Measurements from ENCODE around the gene ADRB2. TPM values are rescaled to one million over a fixed set of nuclear protein-coding genes. Genes with fewer than 3 reads are reported as not detected.

Gene ADRB2
- total RNA-seq, 1 donor from 2014 or later = not detected

- H3K27ac Mint-ChIP-seq (ENCODE audit: unreplicated experiment) = no peak overlapping the region
- TF ChIP-seq, protein P1, sequence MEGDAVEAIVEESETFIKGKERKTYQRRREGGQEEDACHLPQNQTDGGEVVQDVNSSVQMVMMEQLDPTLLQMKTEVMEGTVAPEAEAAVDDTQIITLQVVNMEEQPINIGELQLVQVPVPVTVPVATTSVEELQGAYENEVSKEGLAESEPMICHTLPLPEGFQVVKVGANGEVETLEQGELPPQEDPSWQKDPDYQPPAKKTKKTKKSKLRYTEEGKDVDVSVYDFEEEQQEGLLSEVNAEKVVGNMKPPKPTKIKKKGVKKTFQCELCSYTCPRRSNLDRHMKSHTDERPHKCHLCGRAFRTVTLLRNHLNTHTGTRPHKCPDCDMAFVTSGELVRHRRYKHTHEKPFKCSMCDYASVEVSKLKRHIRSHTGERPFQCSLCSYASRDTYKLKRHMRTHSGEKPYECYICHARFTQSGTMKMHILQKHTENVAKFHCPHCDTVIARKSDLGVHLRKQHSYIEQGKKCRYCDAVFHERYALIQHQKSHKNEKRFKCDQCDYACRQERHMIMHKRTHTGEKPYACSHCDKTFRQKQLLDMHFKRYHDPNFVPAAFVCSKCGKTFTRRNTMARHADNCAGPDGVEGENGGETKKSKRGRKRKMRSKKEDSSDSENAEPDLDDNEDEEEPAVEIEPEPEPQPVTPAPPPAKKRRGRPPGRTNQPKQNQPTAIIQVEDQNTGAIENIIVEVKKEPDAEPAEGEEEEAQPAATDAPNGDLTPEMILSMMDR (IDR thresholded peaks at IDR 0.05; ENCODE audit: partially characterized antibody, unreplicated experiment) = no peak
- H3K9me3 Mint-ChIP-seq (ENCODE audit: unreplicated experiment) = no peaks in the 10 kb centered on the region
- no peak overlapping the region for H3K4me3 Mint-ChIP-seq (ENCODE audit: unreplicated experiment)
- H3K36me3 Mint-ChIP-seq (ENCODE audit: unreplicated experiment) = no peaks in the 10 kb centered on the region
- DNase-seq = no peak
- no peaks in the 10 kb centered on the region for H3K4me1 Mint-ChIP-seq (ENCODE audit: low read depth, unreplicated experiment)
- peaks cover under 1% of the 10 kb centered on the region for H3K27me3 Mint-ChIP-seq (ENCODE audit: unreplicated experiment)
These were observed 7.5 kb downstream of the ADRB2 start for GRCh38 chr5:148833925-148834324.

DNA sequence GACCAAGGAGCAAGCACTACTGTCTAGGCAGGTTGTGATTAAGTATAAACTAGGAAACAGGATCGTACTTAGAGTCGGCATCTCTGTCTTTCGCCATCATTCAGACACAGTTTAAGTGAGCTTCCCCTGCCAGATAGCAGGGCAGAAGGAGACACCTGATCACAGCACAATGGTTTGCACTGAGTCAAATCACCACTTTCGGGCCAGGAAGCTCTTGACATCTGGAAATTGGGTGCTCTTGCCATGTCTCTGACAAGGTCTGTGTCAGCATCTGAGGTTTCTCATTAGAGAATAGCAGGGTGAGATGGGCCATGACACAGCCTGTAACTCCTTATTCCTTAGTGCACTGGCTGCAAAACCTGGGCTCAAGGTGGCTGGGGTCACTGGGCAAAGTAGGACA, 8.3 kb downstream of the ADRB2 start:
- H3K4me3 Mint-ChIP-seq (ENCODE audit: unreplicated experiment) = no peak overlapping the region
- no peaks in the 10 kb centered on the region for H3K36me3 Mint-ChIP-seq (ENCODE audit: unreplicated experiment)
- DNase-seq = no peak
- no peak overlapping the region for H3K27ac Mint-ChIP-seq (ENCODE audit: unreplicated experiment)
- TF ChIP-seq, protein P1 (IDR thresholded peaks at IDR 0.05; ENCODE audit: partially characterized antibody, unreplicated experiment) = no peak
- H3K27me3 Mint-ChIP-seq (ENCODE audit: unreplicated experiment) = no peaks in the 10 kb centered on the region
- H3K9me3 Mint-ChIP-seq (ENCODE audit: unreplicated experiment) = no peaks in the 10 kb centered on the region
- H3K4me1 Mint-ChIP-seq (ENCODE audit: low read depth, unreplicated experiment) = no peaks in the 10 kb centered on the region

GRCh38 chr5:148836272-148837250, 10.2 kb downstream of the ADRB2 start:
- no peak overlapping the region for H3K4me3 Mint-ChIP-seq (ENCODE audit: unreplicated experiment)

DNA sequence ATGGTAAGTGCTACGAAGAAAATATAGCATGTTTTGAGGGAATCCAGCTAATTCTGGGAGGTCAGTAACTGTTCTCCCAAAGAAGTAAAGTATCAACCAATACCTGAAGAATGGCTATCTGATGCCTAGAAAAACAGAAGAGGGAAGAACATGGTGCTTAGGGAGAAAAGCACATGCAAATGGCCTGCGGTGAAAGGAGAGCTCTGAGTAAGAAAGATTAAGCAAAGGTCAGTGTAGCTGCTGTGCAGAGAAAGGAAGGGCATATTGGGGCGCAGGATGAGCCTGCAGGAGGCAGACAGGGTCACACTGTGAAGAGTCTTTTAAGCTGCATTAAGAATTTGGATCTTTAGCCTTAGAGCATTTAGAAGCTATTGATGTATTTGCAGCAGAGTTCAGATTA, 11.0 kb downstream of the ADRB2 start:
- DNase-seq = no peak
- Mint-ChIP-seq H3K36me3 (ENCODE audit: unreplicated experiment) (no peaks in the 10 kb centered on the region), H3K4me3 (ENCODE audit: unreplicated experiment) (no peak overlapping the region), H3K4me1 (ENCODE audit: low read depth, unreplicated experiment) (no peaks in the 10 kb centered on the region), H3K27ac (ENCODE audit: unreplicated experiment) (no peak overlapping the region), H3K9me3 (ENCODE audit: unreplicated experiment) (no peaks in the 10 kb centered on the region), H3K27me3 (ENCODE audit: unreplicated experiment) (no peaks in the 10 kb centered on the region)
- TF ChIP-seq, protein P1 (IDR thresholded peaks at IDR 0.05; ENCODE audit: partially characterized antibody, unreplicated experiment) = no peak

More at GRCh38 chr5:148836272-148837250, 10.2 kb downstream of the ADRB2 start:
- Mint-ChIP-seq H3K9me3 (ENCODE audit: unreplicated experiment) (no peaks in the 10 kb centered on the region), H3K4me1 (ENCODE audit: low read depth, unreplicated experiment) (no peaks in the 10 kb centered on the region), H3K36me3 (ENCODE audit: unreplicated experiment) (no peaks in the 10 kb centered on the region), H3K27ac (ENCODE audit: unreplicated experiment) (no peak overlapping the region), H3K27me3 (ENCODE audit: unreplicated experiment) (no peaks in the 10 kb centered on the region)
- TF ChIP-seq, protein P1 (IDR thresholded peaks at IDR 0.05; ENCODE audit: partially characterized antibody, unreplicated experiment) = no peak
- DNase-seq = no peak

DNA sequence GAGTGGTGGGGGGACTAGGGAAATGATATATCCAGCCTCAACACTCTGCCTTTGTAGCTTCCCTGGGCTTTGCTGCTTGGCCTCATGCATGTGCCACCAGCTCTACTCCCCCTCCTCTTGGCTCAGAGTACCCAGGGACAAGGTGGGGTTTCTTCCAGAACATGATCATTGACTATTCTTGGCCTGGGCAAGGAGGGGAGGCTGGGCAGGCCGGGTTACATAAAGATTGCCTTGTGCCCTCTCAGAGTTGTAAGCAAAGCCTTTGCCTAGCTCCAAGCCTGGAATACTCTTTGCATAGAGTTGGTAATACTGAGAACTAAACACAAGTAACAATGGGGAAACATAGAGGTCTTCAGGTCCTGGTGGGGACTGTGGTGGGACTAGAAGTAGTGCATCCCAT, 11.9 kb downstream of the ADRB2 start:
- Mint-ChIP-seq H3K9me3 (ENCODE audit: unreplicated experiment) (no peaks in the 10 kb centered on the region), H3K4me3 (ENCODE audit: unreplicated experiment) (no peak overlapping the region), H3K27me3 (ENCODE audit: unreplicated experiment) (no peaks in the 10 kb centered on the region), H3K27ac (ENCODE audit: unreplicated experiment) (no peak overlapping the region), H3K4me1 (ENCODE audit: low read depth, unreplicated experiment) (no peaks in the 10 kb centered on the region), H3K36me3 (ENCODE audit: unreplicated experiment) (no peaks in the 10 kb centered on the region)
- no peak for DNase-seq
- TF ChIP-seq, protein P1 (IDR thresholded peaks at IDR 0.05; ENCODE audit: partially characterized antibody, unreplicated experiment) = no peak

All from glutamatergic neuron (in vitro differentiated cells).